ENCODE data around the gene NDUFA6. TPM values are rescaled to one million over a fixed set of nuclear protein-coding genes. Genes with fewer than 3 reads are reported as not detected.

NDUFA6 gene
- total RNA-seq, 3 donors from 2014 or later, result 85.3 to 106 (median 105) TPM

DNA sequence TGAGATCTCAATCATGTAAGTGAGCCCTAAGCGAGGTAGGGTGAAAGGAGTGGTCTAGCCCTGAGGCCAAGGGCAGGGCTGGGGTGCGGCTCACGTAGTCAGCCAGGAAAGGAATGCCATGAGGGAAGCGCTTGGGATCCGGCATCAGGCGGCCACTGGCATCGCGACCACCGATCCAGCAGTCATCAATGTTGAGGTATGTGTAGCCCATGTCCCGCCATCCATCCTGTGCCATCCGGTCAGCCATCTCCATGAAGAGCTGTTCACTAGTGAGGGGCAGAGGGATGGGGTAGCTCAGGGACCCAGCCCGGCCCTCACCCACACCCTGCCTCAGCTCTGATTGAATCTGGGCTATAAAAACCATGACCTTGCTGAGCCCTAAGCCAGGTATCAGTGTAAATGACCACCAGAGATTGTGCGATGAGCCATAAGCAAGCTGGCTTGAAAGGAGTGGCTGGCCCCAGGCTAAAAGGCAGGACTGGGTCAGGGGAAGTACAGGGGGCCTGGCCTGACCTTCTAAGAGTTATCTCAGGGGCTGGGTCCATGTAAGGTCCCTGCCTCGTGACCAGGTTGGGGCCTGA, 22.8 kb downstream of the NDUFA6 start:
- TF ChIP-seq, protein P1, sequence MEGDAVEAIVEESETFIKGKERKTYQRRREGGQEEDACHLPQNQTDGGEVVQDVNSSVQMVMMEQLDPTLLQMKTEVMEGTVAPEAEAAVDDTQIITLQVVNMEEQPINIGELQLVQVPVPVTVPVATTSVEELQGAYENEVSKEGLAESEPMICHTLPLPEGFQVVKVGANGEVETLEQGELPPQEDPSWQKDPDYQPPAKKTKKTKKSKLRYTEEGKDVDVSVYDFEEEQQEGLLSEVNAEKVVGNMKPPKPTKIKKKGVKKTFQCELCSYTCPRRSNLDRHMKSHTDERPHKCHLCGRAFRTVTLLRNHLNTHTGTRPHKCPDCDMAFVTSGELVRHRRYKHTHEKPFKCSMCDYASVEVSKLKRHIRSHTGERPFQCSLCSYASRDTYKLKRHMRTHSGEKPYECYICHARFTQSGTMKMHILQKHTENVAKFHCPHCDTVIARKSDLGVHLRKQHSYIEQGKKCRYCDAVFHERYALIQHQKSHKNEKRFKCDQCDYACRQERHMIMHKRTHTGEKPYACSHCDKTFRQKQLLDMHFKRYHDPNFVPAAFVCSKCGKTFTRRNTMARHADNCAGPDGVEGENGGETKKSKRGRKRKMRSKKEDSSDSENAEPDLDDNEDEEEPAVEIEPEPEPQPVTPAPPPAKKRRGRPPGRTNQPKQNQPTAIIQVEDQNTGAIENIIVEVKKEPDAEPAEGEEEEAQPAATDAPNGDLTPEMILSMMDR (IDR thresholded peaks at IDR 0.05), result no peak
- DNase-seq (peak in 1 of 3 donors; percentile 22), ATAC-seq (no peak)
- intact Hi-C loops (cut with DNase I, micrococcal nuclease), result no loop called here
- peaks cover 3% of the 10 kb centered on the region for H3K36me3 ChIP-seq (ENCODE audit: low read depth)
- no peaks in the 10 kb centered on the region for H3K9me3 ChIP-seq
- H3K4me1 ChIP-seq (ENCODE audit: low read depth), result peaks cover 21% of the 10 kb centered on the region
- H3K4me3 ChIP-seq, result no peak overlapping the region

DNA sequence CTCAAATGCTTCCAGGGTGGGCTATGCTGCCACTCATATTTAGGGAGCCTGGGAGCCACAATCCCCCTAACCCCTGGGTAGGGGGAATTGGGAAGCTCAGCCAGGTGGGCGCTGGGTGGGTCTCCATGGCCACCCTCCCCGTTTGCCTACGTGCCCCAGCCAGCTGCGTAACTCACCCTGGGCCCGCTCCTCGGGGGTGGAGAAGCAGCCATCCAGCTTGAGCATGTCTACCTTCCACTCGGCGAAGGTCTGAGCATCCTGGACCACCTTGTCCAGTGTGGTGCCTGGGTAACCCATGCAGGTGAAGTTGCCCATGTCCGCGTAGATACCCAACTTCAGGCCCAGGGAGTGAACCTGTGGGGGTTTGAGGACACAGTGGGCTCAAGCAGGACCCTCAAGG, 23.6 kb downstream of the NDUFA6 start:
- H3K4me3 ChIP-seq, result no peak overlapping the region
- intact Hi-C loops (cut with DNase I, micrococcal nuclease), result no loop called here
- TF ChIP-seq, protein P1 (IDR thresholded peaks at IDR 0.05), result no peak
- peak in 1 of 3 donors; percentile 21 for DNase-seq
- ATAC-seq, result no peak
- H3K9me3 ChIP-seq, result no peaks in the 10 kb centered on the region
- peaks cover 3% of the 10 kb centered on the region for H3K36me3 ChIP-seq (ENCODE audit: low read depth)
- H3K4me1 ChIP-seq (ENCODE audit: low read depth), result peaks cover 21% of the 10 kb centered on the region

DNA sequence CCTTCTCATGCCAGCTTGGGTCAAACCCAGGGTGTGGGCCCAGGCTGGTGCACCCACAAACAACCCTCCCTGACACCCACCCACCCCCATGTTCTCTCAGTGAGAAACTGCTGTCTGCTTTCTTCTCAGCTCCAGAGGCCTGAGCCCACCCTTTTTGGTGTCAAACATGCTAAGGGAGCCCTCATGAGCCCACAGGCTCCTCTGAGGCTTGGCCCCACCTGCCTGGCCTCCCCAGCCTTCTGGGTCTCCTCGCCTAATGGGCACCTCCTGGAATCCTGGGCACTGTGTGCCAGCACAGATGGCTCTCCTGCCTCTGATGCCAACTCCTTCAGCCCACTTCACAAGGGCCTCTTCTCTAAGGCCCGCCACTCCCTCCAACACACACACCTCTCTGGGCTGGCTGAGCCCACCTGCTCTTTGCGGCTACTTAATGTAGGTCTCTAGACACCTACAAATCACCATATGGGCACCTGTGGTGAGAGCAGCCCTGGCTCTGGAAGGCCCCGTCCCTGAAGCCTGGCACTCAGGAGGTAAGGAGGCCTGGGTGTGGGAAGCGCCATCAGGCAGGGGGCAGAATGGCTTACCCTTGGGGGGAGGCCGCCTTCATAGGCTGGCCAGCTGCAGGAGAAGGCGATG, 24.3 kb downstream of the NDUFA6 start:
- TF ChIP-seq, protein P1 (IDR thresholded peaks at IDR 0.05), result no peak
- peaks cover 3% of the 10 kb centered on the region for H3K36me3 ChIP-seq (ENCODE audit: low read depth)
- H3K4me1 ChIP-seq (ENCODE audit: low read depth), result peaks cover 16% of the 10 kb centered on the region
- no peaks in the 10 kb centered on the region for H3K9me3 ChIP-seq
- ATAC-seq (no peak), DNase-seq (peak in 1 of 3 donors; percentile 25)
- intact Hi-C loops (cut with DNase I, micrococcal nuclease), result no loop called here
- no peak overlapping the region for H3K4me3 ChIP-seq

DNA sequence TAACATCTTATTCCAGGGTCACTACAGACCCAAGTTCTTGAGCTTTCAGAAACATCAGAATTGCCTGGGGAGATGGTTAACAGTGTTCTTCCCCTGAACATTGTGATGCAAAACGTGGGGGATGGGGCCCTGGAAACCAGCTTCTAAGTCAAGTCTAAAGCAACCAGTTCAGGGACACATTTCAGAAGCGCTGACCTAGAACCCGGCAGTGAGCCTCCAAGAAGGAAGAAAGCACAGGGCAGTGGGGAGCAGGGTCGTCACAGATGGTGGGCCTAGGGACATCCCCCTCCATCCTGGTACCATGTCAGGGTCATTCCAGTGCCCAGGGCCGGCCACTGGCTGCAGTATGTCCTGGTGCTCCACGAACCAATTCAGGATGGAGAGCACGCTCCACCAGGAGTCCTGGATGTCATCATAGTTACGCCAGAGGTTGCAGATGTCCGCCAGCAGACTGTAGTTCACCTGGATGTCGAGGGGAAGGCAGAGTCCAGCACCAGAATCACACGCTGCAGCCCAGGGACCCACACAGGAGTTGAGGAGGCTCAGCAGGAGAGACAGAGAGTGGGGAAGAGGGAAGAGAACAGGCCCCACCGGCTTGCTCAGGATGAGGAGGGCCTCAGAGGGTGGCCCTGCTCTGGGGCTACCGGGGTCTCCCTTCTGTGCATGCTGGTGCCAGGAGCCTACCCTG, 25.0 kb downstream of the NDUFA6 start:
- ATAC-seq, result no peak
- Histone ChIP-seq H3K4me1 (ENCODE audit: low read depth) (peaks cover 14% of the 10 kb centered on the region), H3K4me3 (no peak overlapping the region), H3K36me3 (ENCODE audit: low read depth) (no peaks in the 10 kb centered on the region), H3K9me3 (no peaks in the 10 kb centered on the region)
- intact Hi-C loops (cut with DNase I, micrococcal nuclease), result no loop called here
- peak in 1 of 3 donors; percentile 10 for DNase-seq
- TF ChIP-seq, protein P1 (IDR thresholded peaks at IDR 0.05), result no peak

DNA sequence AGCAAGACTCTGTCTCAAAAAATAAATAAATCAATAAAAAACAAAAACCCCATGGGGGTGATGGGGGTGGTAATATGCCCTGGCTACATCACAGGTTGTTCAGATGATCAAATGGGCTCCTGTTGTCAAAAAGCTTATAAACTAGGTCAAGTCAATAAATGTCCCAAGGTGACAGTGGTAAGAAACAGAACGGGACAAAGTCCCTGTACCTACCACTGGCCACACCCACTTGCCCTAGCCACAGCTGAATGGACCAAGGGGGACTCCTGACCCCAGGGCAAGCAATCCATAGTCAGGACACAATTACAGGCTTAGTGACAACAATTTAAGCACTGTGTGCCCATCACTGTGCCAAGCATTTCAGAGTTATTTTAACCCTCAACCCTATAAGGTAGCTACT, 25.9 kb downstream of the NDUFA6 start:
- TF ChIP-seq, protein P1 (IDR thresholded peaks at IDR 0.05), result no peak
- H3K36me3 ChIP-seq (ENCODE audit: low read depth), result no peaks in the 10 kb centered on the region
- H3K4me1 ChIP-seq (ENCODE audit: low read depth), result peaks cover 11% of the 10 kb centered on the region
- DNase-seq, result peak in 1 of 3 donors; percentile 47
- no peak overlapping the region for H3K4me3 ChIP-seq
- no peaks in the 10 kb centered on the region for H3K9me3 ChIP-seq
- peak; percentile 82 for ATAC-seq
- intact Hi-C loops (cut with DNase I, micrococcal nuclease), result no loop called here

Measured in mucosa of descending colon (tissue), 3 donors.